Neural cell (in vitro differentiated cells): Measurements from ENCODE around the gene PHETA2. TPM values are rescaled to one million over a fixed set of nuclear protein-coding genes. Genes with fewer than 3 reads are reported as not detected.
A peak's percentile ranks its signal among the peaks of the same experiment; 100 is the strongest.

Experiments used
- H2AFZ ChIP-seq: fragments of 200-600, 300-800 bp; sonication (generic), shearing (Covaris generic); 2 replicates; pipeline ENCODE4 v1.6.0; 2014; ENCODE audit warnings: low read depth, mild to moderate bottlenecking, antibody characterized with exemption, low read length, moderate library complexity
- H3F3A ChIP-seq: fragments of 200-600 bp; shearing (Covaris generic); 2 replicates; pipeline ENCODE4 v1.6.1; 2016; ENCODE audit warnings: mild to moderate bottlenecking, moderate library complexity, mixed read lengths, antibody characterized with exemption, low read length; ENCODE audit not compliant: insufficient read depth, poor library complexity, severe bottlenecking
- H3K27ac ChIP-seq: fragments of 200-600, 300-800 bp; sonication (generic), shearing (Covaris generic); 2 replicates; pipeline ENCODE4 v1.5.1; 2014; ENCODE audit warnings: mild to moderate bottlenecking, low read length, moderate library complexity
- H3K27me3 ChIP-seq: fragments of 300-800, 200-600 bp; sonication (generic), shearing (Covaris generic); 2 replicates; pipeline ENCODE4 v1.6.0; 2014; ENCODE audit warnings: mild to moderate bottlenecking, low read depth, low read length, moderate library complexity; ENCODE audit not compliant: insufficient read depth
- H3K36me3 ChIP-seq: fragments of 300-800, 200-600 bp; sonication (generic), shearing (Covaris generic); 2 replicates; pipeline ENCODE4 v1.5.1; 2014; ENCODE audit warnings: mild to moderate bottlenecking, antibody characterized with exemption, low read length, moderate library complexity; ENCODE audit not compliant: insufficient read depth
- H3K4me2 ChIP-seq: fragments of 300-800, 200-600 bp; sonication (generic), shearing (Covaris generic); 2 replicates; pipeline ENCODE4 v1.6.0; 2014; ENCODE audit warnings: mild to moderate bottlenecking, low read length
- H3K4me3 ChIP-seq: fragments of 300-800, 200-600 bp; sonication (generic), shearing (Covaris generic); 2 replicates; pipeline ENCODE4 v1.5.1; 2014; ENCODE audit warnings: mild to moderate bottlenecking, low read length, moderate library complexity
- H3K79me2 ChIP-seq: fragments of 200-600 bp; shearing (Covaris generic); replicated peaks from 2 replicates; pipeline ENCODE4 v1.6.0; 2014; ENCODE audit warnings: mild to moderate bottlenecking, low read length, moderate library complexity; ENCODE audit not compliant: insufficient read depth
- H3K9ac ChIP-seq: fragments of 300-800, 200-600 bp; sonication (generic), shearing (Covaris generic); 2 replicates; pipeline ENCODE4 v1.6.1; 2016; ENCODE audit warnings: mild to moderate bottlenecking, low read length, mixed read lengths
- H3K9me2 ChIP-seq: fragments of 200-600 bp; shearing (Covaris generic); 2 replicates; pipeline ENCODE4 v1.6.1; 2016; ENCODE audit warnings: mild to moderate bottlenecking, low read length, mixed read lengths; ENCODE audit not compliant: insufficient read depth
- H3K9me3 ChIP-seq: fragments of 200-600, 300-800 bp; sonication (generic), shearing (Covaris generic); 2 replicates; pipeline ENCODE4 v1.6.1; 2016; ENCODE audit warnings: mild to moderate bottlenecking, mixed run types, low read length, moderate library complexity, mixed read lengths
- H4K20me1 ChIP-seq: fragments of 200-600 bp; shearing (Covaris generic); 2 replicates; pipeline ENCODE4 v1.6.1; 2016; ENCODE audit warnings: mild to moderate bottlenecking, mixed run types; ENCODE audit not compliant: insufficient read depth
- EP300 ChIP-seq: fragments of 450-650 bp; conservative IDR thresholded peaks from 2 replicates; pipeline ENCODE4 v1.6.1; 2014; ENCODE audit warnings: antibody characterized with exemption, mild to moderate bottlenecking, moderate library complexity; ENCODE audit not compliant: poor library complexity, severe bottlenecking
- EZH2 ChIP-seq: fragments of 200-600, 300-800 bp; shearing (Covaris generic), sonication (generic); IDR thresholded peaks from 2 replicates; pipeline ENCODE4 v1.6.1; 2014; ENCODE audit warnings: antibody characterized with exemption, low read length, borderline replicate concordance, mild to moderate bottlenecking; ENCODE audit not compliant: insufficient read depth, poor library complexity, severe bottlenecking
- MXI1 ChIP-seq: fragments of 450-650 bp; conservative IDR thresholded peaks from 2 replicates; pipeline ENCODE4 v1.6.1; 2014; ENCODE audit warnings: antibody characterized with exemption, mild to moderate bottlenecking; ENCODE audit not compliant: poor library complexity, severe bottlenecking
- POLR2AphosphoS5 ChIP-seq: IDR thresholded peaks from 2 replicates; pipeline ENCODE4 v1.6.1; 2012
- RAD21 ChIP-seq: fragments of 450-650 bp; conservative IDR thresholded peaks from 2 replicates; pipeline ENCODE4 v1.6.1; 2014; ENCODE audit warnings: antibody characterized with exemption, mild to moderate bottlenecking, moderate library complexity
- SMC3 ChIP-seq: fragments of 450-650 bp; conservative IDR thresholded peaks from 2 replicates; pipeline ENCODE4 v1.6.1; 2014; ENCODE audit warnings: antibody characterized with exemption, mild to moderate bottlenecking, moderate library complexity; ENCODE audit not compliant: poor library complexity
- TAF1 ChIP-seq: IDR thresholded peaks from 2 replicates; pipeline ENCODE4 v1.6.1; 2012; ENCODE audit warnings: low read depth
- polyA plus RNA-seq: library from polyadenylated mRNA; depleted of rRNA; stranded (reverse); fragments of >200 nt; gene quantifications from 2 replicates; pipeline ENCODE4 v1.2.3, GENCODE V29; 2014
- TF ChIP-seq, protein P1 (sequence below): fragments of 450-650 bp; IDR thresholded peaks from 2 replicates; pipeline ENCODE4 v1.5.1; 2014; ENCODE audit warnings: antibody characterized with exemption, mild to moderate bottlenecking, moderate library complexity; ENCODE audit not compliant: poor library complexity, severe bottlenecking
- TF ChIP-seq, protein P2 (sequence below): IDR thresholded peaks from 2 replicates; pipeline ENCODE4 v1.6.1; 2012; ENCODE audit warnings: borderline replicate concordance

The PHETA2 gene
- polyA plus RNA-seq, 1 donor from 2014 or later, result 0.42 TPM

DNA sequence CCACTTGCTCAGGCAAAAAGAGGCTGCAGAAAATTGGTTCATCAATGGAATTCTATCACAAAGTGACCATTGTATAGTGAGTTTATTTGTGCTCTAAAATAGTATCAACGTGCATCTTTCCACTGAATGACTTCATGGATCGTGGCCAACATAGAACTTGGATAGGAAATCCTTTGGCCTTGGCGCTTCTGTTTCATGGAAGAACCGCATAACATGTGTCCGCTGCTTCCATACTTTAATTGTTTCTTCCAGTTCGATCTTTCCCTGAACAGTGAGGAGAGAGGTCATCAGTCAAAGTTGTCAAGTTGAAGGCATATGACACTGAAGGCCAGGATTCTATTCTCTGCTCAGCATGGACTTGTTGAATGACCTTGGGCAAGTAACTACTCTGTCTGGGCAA, 12.0 kb downstream of the PHETA2 start:
- Histone ChIP-seq H3K9me3 (no peaks in the 10 kb centered on the region), H3K79me2 (peaks cover 43% of the 10 kb centered on the region), H3K9me2 (no peaks in the 10 kb centered on the region), H3K4me3 (no peak overlapping the region), H3F3A (no peaks in the 10 kb centered on the region), H4K20me1 (no peaks in the 10 kb centered on the region), H3K4me2 (no peak overlapping the region), H3K27me3 (no peaks in the 10 kb centered on the region), H2AFZ (no peak overlapping the region), H3K27ac (no peak overlapping the region), H3K9ac (no peak overlapping the region), H3K36me3 (peaks cover 17% of the 10 kb centered on the region)
- TF ChIP-seq EZH2, result no peak

DNA sequence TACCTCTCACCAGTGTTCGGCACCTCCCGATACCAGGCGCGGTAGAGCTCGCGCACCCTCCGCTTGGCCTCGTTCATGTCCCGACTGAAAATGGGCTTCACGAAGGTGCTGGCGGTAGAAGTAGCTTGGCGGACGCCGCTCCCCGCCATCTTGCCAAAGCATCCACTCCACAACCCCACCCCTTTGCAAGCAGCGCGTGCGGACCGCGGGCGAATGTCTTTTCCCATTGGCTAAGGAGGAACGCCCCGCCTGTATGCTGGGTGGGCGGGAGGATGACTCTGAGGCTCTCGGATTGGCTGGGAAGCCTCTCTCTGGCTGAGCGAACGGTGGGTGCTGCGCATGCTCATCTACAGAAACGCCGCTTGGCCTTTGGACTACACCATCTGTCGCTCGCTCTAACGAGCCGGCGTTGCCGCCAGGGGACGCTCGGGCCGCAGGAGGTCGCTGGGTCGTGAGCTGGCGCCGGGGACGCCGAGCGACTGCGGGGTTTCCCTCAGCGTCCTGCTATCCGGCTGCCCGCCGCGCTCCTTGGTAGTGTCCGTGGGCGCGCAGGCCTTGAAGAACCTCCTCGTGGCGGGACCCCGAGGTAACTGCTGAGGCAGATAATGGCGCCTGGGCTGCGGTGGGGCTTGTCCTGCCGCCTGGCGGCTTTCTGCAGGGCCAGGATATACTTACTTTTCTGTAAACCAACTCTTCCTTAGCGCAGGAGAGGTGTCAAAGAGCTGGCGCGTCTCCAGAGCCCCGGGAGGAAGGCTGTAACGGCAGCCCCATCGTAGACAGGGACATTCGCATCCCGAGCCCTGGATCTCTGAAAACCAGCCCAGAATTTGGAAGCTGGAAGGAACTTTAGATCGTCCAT, 16.8 kb downstream of the PHETA2 start, which contains the start of gene NDUFA6:
TSS of gene NDUFA6 (minus strand) at position 177 of the 859 bp plus-strand sequence. CDS start at position 149, 28 bp downstream.
- no peaks in the 10 kb centered on the region for H3F3A ChIP-seq
- H3K9ac ChIP-seq, result peak within 1 kb of the TSS; percentile 97
- H3K27me3 ChIP-seq, result no peaks in the 10 kb centered on the region
- H3K36me3 ChIP-seq, result peaks cover 13% of the 10 kb centered on the region
- H3K4me3 ChIP-seq, result peak within 1 kb of the TSS; percentile 91
- H4K20me1 ChIP-seq, result no peaks in the 10 kb centered on the region
- TF ChIP-seq SMC3 (peak; percentile 98), POLR2AphosphoS5 (peak; percentile 98), TAF1 (peak; percentile 91), RAD21 (peak; percentile 95), EP300 (peak; percentile 49), EZH2 (no peak), MXI1 (peak; percentile 92)
- TF ChIP-seq, protein P1, sequence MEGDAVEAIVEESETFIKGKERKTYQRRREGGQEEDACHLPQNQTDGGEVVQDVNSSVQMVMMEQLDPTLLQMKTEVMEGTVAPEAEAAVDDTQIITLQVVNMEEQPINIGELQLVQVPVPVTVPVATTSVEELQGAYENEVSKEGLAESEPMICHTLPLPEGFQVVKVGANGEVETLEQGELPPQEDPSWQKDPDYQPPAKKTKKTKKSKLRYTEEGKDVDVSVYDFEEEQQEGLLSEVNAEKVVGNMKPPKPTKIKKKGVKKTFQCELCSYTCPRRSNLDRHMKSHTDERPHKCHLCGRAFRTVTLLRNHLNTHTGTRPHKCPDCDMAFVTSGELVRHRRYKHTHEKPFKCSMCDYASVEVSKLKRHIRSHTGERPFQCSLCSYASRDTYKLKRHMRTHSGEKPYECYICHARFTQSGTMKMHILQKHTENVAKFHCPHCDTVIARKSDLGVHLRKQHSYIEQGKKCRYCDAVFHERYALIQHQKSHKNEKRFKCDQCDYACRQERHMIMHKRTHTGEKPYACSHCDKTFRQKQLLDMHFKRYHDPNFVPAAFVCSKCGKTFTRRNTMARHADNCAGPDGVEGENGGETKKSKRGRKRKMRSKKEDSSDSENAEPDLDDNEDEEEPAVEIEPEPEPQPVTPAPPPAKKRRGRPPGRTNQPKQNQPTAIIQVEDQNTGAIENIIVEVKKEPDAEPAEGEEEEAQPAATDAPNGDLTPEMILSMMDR, result peak; percentile 100
- TF ChIP-seq, protein P2, sequence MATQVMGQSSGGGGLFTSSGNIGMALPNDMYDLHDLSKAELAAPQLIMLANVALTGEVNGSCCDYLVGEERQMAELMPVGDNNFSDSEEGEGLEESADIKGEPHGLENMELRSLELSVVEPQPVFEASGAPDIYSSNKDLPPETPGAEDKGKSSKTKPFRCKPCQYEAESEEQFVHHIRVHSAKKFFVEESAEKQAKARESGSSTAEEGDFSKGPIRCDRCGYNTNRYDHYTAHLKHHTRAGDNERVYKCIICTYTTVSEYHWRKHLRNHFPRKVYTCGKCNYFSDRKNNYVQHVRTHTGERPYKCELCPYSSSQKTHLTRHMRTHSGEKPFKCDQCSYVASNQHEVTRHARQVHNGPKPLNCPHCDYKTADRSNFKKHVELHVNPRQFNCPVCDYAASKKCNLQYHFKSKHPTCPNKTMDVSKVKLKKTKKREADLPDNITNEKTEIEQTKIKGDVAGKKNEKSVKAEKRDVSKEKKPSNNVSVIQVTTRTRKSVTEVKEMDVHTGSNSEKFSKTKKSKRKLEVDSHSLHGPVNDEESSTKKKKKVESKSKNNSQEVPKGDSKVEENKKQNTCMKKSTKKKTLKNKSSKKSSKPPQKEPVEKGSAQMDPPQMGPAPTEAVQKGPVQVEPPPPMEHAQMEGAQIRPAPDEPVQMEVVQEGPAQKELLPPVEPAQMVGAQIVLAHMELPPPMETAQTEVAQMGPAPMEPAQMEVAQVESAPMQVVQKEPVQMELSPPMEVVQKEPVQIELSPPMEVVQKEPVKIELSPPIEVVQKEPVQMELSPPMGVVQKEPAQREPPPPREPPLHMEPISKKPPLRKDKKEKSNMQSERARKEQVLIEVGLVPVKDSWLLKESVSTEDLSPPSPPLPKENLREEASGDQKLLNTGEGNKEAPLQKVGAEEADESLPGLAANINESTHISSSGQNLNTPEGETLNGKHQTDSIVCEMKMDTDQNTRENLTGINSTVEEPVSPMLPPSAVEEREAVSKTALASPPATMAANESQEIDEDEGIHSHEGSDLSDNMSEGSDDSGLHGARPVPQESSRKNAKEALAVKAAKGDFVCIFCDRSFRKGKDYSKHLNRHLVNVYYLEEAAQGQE, result peak; percentile 87
- peak within 1 kb of the TSS; percentile 96 for H3K27ac ChIP-seq
- H3K9me2 ChIP-seq, result no peaks in the 10 kb centered on the region
- peak within 1 kb of the TSS; percentile 56 for H3K4me2 ChIP-seq
- H3K9me3 ChIP-seq, result no peaks in the 10 kb centered on the region
- H2AFZ ChIP-seq, result peak within 1 kb of the TSS; percentile 71
- peaks cover 22% of the 10 kb centered on the region for H3K79me2 ChIP-seq
